GM18907 (cell line): Measurements from ENCODE around the gene GIMAP1.
A peak's percentile ranks its signal among the peaks of the same experiment; 100 is the strongest.
"Not testable (repeated sequence)": the region's sequence is repeated elsewhere in the genome, so short reads cannot be mapped to it uniquely, and the experiment has no call there.

Experiments used
- ATAC-seq: cut with Tn5 transposase; IDR thresholded peaks from one replicate; pipeline ENCODE4 v1.9.1; 2021; ENCODE audit warnings: mild to moderate bottlenecking, moderate library complexity; ENCODE audit not compliant: unreplicated experiment

The GIMAP1 gene

GRCh38 chr7:150716368-150716767 lies at the start of gene GIMAP1:
TSS of gene GIMAP1 (plus strand) at chr7:150716613. CDS start at chr7:150719048, 2,435 bp downstream.
- peak; percentile 80 for ATAC-seq

GRCh38 chr7:150668472-150668911 lies 47.9 kb upstream of the GIMAP1 start:
- ATAC-seq = peak; percentile 86

- ATAC-seq = no peak
Observed at GRCh38 chr7:150668977-150669376, 47.4 kb upstream of the GIMAP1 start.

DNA sequence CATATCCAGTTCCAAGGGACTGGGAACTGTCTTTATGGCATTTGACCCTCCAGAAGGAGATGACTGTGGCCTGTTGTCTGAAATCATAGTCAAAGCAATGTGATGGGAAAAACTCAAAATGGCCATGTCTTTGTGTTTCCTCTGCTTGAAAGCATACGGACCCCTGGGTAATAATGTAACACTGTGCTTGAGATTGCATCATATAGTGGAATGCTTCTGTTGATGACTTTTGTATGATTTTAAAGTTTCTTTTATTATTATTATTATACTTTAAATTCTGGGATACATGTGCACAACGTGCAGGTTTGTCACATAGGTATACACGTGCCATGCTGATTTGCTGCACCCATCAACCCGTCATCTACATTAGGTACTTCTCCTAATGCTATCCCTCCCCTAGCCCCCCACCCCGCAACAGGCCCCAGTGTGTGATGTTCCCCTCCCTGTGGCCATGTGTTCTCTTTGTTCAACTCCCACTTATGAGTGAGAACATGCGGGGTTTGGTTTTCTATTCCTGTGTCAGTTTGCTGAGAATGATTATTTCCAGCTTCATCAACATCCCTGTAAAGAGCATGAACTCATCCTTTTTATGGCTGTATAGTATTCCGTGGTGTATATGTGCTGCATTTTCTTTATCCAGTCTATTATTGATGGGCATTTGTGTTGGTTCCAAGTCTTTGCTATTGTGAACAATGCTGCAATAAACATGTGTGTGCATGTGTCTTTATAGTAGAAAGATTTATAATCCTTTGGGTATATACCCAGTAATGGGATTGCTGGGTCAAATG lies 44.4 kb upstream of the GIMAP1 start:
- ATAC-seq = not testable (repeated sequence)

- no peak for ATAC-seq
Observed at GRCh38 chr7:150675714-150676113, 40.7 kb upstream of the GIMAP1 start.

DNA sequence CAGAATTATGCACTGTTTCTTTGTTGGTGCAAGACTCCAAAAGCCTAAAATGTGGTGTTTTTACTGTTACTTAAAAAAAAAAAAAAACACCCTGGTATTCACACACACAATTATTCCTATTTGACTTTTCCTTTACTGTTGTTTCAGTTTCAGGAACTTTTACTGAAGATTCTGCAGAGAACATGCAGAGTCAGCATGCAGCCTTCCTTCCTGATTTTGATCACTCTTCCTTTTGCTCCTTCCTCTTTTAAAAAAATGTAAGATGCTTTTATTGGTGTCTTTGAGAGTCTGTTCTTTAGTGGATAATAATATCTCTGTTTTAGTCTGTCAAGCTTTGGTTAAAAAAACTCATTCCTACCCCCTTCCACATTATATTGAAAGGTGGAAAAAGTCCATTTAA lies 40.1 kb upstream of the GIMAP1 start:
- not testable (repeated sequence) for ATAC-seq

DNA sequence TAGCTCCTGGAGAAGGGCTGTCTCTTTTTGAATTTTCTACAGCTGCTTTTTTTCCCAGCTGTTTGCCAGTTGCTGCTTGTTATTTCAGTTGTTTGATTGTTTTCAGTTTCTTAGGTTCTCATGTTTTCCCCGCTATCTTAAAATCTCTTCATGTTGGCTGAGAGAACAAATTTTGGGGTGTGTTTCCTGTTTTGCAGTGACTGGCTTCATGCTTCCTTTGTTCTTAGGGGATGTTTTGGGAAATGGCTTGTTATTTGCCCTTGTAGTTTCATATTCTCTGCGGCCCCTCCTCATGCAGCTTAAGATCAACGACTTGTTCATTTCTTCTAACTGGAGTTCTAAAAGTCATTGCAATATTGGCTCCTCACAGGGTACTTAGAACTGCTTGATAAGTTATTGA lies 39.6 kb upstream of the GIMAP1 start:
- ATAC-seq = not testable (repeated sequence)

- not testable (repeated sequence) for ATAC-seq
Observed at GRCh38 chr7:150678601-150679000, 37.8 kb upstream of the GIMAP1 start.

DNA sequence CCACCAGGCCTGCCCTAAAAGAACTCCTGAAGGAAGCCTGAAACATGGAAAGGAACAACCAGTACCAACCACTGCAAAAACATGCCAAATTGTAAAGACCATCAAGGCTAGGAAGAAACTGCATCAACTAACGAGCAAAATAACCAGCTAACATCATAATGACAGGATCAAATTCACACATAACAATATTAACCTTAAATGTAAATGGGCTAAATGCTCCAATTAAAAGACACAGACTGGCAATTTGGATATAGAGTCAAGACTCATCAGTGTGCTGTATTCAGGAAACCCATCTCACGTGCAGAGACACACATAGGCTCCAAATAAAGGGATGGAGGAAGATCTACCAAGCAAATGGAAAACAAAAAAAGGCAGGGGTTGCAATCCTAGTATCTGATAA lies 36.0 kb upstream of the GIMAP1 start:
- not testable (repeated sequence) for ATAC-seq

DNA sequence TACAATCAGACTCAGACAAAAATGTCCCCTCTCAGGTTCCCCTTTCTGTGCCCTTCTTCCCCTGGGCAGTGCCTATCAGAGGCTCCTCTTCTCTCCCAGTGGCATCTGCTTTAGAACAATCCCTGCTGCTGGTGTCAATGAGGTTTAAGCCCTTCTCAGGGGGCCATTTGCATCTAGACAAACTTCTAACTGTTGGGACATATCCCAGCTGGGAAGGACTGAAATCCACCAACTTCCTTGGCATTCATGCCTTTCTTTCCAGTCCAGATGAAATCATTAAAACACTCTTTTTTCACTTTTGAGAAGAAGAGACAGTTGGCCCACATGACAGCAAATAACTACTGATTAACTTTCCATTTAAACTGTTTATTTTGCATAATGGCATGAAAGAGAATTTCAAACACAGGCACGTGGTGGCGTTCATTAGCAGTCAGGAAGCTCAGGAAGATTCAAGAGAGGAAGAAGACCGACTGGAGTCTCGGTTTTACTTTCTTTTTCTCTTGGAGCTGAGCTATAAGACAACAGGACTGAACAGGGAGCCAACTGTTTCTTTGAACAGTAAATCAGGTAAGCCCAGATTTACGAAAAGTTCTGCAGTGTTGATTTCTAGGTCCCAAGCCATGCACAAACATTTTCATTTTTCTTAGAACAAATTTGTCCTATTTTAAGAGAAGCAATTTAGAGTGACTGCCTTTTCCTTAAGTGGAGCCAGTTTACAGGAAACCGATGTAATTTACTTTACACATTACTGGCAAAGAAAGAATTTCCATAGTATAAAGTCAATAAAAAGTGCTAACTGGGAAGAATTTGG lies 31.0 kb upstream of the GIMAP1 start, which contains the start of gene GIMAP2:
Gene GIMAP2 (plus strand): TSS at position 488 of the 811 bp plus-strand sequence. CDS start 1,354 bp downstream, outside the sequence.
- ATAC-seq = peak; percentile 96

DNA sequence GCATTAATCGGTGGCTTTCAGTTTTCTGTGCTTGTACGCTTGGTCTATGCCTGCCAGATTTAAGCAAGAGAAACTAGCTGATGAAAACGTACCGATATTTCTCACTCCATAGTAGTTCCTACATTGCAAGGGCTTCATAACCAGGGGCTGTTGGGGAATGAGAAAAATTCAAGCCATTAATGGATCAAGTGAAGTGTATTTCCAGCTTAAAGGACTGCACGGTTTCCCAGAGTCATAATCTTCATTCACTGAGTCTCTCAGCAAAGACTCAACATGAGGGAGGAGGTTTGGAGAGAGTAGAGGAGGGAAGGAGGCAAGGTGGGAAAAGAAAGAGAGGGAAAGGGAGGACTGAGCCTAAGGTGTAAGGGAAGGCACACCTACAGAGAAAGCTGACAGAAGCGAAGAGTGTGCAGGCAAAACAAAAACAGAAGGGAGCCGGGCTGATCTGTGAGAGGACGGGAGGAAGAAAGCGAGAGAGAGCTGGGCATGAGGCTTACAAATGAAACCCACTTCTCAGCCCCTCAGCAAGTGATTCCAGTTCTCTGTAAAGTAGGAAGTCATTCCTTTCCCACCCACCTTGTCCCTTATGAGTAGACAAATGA lies 30.3 kb upstream of the GIMAP1 start:
- ATAC-seq = peak; percentile 41

DNA sequence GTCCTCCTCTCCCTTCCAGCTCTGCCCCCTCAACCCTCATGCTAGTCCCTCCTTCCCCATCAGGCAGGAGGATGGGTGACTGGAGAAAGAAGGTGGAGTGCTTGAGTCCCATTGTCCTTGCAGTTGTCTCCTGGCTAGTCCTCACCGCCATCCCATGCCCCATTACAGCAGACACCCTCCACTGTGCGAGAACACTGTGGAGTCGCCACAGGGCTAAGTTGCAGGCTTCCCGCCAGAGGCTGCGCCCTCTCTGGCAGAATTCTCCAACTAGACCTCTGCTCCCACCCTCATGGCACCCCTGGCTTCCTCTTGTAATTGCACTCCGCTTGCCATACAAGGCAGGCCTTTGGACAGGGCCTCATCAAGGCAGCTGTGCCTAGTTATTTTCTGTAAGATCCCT lies 27.8 kb upstream of the GIMAP1 start:
- no peak for ATAC-seq

- no peak for ATAC-seq
Observed at GRCh38 chr7:150695654-150696053, 20.8 kb upstream of the GIMAP1 start.

DNA sequence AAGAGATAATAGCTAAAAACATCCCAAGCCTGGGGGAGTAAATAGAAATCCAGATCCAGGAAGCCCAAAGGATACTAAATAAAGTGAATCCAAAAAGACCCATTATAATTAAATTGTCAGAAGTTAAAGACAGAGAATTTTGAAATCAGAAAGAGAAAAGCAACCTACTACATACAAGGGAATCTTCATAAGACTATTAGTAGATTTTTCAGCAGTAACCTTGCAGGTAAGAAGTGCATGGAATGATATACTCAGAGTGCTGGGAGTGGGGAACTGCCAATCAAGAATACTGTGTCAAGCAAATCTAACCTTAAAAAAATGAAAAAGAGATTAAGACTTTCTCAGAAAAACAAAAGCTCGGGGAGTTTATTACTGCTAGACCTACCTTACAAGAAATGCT lies 13.2 kb upstream of the GIMAP1 start:
- no peak for ATAC-seq

DNA sequence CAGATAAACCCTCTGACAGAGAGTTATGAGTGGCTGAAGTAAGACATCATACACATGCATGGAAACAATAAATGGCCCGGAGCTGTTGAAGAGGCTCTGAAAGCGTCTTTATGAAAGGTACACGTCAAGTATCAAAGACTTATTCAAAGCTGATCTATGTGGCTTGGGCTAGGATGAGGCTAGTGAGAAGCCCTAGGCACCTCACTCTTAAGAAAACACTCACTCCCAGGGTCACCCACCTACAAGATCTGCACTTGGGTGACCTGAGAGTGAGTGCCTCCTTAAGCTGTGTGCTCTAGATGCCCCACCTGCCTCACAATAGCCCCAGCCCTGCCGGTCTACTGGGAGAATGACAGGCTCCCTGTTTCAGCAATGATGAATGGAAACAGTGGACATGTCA lies 1.1 kb upstream of the GIMAP1 start:
- ATAC-seq = no peak

DNA sequence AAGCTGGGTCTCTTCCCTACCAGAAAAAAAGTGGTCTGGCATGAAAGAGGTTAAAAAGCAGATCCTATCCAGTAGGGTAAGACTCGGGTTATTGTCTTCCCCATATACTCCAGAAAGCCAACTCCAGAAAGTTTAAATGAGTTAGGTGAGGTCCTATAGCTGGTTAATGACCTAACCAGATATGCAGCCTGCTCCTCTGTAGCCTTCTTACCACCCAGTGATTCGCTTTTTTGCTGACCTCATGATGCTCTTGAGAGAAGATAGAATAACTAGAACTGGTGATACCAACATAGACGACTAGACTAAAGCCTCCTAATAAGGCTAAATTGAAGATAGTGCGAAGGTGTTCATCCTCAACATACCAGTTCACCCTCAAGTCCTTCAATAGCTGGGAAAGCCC lies 675 bp upstream of the GIMAP1 start:
- ATAC-seq = no peak

DNA sequence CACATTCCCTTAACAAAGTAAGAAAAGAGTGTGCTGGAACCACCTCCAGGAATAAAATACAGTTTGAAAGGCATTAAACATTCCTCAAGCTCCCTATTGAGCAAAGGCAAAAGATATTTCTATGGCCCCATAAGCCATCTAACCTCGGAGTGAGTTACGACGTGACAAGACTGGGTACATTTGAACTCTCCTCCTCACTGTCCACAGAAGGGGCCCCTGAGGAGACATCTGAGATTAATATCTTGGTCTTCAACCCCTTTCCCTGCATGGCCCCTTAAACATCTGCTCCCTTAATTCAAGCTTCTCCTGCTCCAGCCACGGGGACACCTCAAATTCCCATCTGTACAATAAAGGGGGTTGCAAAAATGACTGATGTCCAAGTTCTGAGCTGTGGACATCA lies 526 bp downstream of the GIMAP1 start:
- ATAC-seq = no peak

DNA sequence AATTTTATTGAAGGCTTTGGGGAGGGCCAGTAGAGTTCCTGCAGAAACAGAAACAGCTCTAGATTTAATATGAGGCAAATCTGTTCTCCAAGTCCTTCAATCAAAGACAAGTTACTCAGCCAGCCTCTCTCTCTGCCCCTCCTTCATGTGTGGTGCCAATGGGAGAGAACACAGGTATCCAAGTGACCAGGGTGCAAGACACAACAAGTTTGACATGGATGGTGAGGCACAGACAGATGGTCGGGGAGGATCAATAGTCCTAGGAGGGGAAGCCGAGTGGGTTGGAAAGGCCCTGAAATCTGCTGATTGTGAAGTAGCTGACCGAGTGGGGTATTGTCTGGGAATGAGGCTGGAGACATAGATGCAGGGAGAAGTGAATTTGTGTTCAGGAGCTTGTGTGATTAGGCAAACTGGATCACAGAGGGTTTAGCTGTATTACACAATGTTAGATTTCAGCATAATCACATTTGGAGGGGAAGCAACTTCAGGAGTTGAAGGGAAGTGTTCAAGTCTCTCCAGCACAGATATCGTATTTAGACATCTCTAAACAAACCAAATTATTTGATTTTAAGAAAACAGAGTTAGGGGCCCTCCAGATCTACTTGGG lies 1.5 kb downstream of the GIMAP1 start:
- ATAC-seq = no peak

DNA sequence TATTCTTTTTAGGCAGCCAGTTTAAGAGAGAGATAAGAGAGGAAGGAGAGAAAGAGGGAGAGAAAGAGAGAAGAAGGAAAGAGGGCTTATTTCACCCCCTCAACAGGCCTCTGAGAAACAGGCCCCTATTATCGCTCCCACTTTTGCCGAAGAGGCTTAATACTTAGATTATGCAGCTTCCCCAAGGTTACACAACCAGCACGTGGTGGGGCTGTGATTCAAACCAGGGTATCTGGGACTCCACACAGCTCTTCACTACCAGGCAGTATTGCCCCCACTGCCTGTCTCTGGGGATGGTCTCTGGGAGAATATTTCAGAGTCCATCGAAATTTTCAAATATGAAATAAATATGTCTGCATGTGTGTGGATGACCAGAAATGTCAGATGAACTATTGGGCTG lies 3.0 kb downstream of the GIMAP1 start:
- ATAC-seq = no peak

DNA sequence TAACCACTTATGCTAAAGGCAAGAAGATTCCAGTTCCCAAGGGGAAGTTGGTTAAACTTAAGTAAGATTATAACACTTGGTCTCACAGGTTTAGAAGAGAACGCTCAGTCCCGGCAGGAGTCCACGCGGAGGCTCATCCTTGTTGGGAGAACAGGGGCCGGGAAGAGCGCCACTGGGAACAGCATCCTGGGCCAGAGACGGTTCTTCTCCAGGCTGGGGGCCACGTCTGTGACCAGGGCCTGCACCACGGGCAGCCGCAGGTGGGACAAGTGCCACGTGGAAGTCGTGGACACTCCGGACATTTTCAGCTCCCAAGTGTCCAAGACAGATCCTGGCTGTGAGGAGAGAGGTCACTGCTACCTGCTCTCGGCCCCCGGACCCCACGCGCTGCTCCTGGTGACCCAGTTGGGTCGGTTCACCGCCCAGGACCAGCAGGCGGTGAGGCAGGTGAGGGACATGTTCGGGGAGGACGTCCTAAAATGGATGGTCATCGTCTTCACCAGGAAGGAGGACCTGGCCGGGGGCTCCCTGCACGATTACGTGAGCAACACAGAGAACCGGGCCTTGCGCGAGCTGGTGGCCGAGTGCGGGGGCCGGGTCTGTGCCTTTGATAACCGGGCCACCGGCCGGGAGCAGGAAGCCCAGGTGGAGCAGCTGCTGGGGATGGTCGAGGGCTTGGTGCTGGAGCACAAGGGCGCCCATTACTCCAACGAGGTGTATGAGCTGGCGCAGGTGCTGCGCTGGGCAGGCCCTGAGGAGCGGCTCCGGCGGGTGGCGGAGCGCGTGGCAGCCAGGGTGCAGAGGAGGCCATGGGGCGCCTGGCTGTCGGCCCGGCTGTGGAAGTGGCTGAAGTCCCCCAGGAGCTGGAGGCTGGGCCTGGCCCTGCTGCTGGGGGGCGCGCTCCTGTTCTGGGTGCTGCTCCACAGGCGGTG lies 3.8 kb downstream of the GIMAP1 start:
- ATAC-seq = no peak
